ENCODE results near the gene IL17C.

DNA sequence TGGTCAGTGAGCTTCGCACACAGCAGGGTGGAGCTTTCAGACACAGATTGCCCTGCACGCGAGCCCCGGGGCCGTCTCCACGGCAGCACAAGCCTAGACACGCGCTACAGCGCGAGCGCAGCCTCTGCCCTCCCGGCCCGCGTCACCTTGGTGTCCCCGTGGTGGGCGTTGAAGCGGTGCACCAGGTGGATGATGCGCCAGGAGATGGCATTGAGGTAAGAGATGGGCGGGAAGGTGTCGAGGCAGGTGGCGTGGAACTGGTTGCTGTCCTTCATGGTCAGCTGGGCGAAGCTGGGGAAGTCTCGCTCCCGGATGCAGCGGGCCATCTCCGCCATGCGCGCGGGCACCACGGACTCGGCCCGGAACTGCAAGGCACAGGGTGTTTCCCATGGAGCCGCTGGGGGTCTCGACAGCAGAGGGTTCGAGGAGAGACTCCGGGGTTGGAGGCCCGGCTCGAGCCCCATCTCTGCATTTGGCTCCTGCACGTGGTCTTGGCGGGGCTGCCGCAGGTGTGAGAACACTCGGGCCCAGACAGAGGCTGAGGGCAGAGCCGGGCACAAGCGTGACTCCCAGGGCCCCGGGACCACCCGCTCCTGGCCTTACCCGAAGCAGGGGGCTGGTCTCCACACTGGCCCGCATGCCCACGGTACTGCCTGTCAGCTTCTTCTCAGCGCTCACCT is 16.8 kb downstream of the IL17C start:
- TF ChIP-seq CTCF (IDR thresholded peaks at IDR 0.05; ENCODE audit: low read depth, low read length, missing input control) = no peak
- no peak for TF ChIP-seq RAD21 (IDR thresholded peaks at IDR 0.05)
- TF ChIP-seq, protein P1, sequence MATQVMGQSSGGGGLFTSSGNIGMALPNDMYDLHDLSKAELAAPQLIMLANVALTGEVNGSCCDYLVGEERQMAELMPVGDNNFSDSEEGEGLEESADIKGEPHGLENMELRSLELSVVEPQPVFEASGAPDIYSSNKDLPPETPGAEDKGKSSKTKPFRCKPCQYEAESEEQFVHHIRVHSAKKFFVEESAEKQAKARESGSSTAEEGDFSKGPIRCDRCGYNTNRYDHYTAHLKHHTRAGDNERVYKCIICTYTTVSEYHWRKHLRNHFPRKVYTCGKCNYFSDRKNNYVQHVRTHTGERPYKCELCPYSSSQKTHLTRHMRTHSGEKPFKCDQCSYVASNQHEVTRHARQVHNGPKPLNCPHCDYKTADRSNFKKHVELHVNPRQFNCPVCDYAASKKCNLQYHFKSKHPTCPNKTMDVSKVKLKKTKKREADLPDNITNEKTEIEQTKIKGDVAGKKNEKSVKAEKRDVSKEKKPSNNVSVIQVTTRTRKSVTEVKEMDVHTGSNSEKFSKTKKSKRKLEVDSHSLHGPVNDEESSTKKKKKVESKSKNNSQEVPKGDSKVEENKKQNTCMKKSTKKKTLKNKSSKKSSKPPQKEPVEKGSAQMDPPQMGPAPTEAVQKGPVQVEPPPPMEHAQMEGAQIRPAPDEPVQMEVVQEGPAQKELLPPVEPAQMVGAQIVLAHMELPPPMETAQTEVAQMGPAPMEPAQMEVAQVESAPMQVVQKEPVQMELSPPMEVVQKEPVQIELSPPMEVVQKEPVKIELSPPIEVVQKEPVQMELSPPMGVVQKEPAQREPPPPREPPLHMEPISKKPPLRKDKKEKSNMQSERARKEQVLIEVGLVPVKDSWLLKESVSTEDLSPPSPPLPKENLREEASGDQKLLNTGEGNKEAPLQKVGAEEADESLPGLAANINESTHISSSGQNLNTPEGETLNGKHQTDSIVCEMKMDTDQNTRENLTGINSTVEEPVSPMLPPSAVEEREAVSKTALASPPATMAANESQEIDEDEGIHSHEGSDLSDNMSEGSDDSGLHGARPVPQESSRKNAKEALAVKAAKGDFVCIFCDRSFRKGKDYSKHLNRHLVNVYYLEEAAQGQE (IDR thresholded peaks at IDR 0.05) = no peak
- TF ChIP-seq ZBTB33 (IDR thresholded peaks at IDR 0.05) = no peak
- no peak for TF ChIP-seq JUND (IDR thresholded peaks at IDR 0.05)
- no peak for TF ChIP-seq MAX (IDR thresholded peaks at IDR 0.05)
- TF ChIP-seq HNF4A (conservative IDR thresholded peaks at IDR 0.05) = no peak
- no peak for TF ChIP-seq YY1 (IDR thresholded peaks at IDR 0.05)
